Stimulated activated CD4-positive, alpha-beta T cell treated with anti-CD3 and anti-CD28 coated beads, Interleukin-1b, Interleukin-23, amount 100 ng/mL, for 24 hours (primary cell): ENCODE results near the gene TADA3.

Source experiments
- DNase-seq, 4 experiments: peaks; one replicate each; pipeline ENCODE4 v3.0.0-alpha.2; 2020; ENCODE audit warnings: low read depth in 4 of 4, low spot score in 1 of 4

The TADA3 gene, protein sequence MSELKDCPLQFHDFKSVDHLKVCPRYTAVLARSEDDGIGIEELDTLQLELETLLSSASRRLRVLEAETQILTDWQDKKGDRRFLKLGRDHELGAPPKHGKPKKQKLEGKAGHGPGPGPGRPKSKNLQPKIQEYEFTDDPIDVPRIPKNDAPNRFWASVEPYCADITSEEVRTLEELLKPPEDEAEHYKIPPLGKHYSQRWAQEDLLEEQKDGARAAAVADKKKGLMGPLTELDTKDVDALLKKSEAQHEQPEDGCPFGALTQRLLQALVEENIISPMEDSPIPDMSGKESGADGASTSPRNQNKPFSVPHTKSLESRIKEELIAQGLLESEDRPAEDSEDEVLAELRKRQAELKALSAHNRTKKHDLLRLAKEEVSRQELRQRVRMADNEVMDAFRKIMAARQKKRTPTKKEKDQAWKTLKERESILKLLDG

GRCh38 chr3:9792405-9793160, at the start of gene TADA3, which contains the start of gene ARPC4:
TSS of gene TADA3 (minus strand) at chr3:9792473. CDS start at chr3:9791466, 1,007 bp downstream.
TSS of gene ARPC4 (plus strand) at chr3:9793082. CDS start at chr3:9793122, 40 bp downstream.
- DNase-seq, result peak; percentile 74 to 92 (median 82)

- DNase-seq, result no peak
Measured at GRCh38 chr3:9841015-9841414, 48.7 kb upstream of the TADA3 start.

DNA sequence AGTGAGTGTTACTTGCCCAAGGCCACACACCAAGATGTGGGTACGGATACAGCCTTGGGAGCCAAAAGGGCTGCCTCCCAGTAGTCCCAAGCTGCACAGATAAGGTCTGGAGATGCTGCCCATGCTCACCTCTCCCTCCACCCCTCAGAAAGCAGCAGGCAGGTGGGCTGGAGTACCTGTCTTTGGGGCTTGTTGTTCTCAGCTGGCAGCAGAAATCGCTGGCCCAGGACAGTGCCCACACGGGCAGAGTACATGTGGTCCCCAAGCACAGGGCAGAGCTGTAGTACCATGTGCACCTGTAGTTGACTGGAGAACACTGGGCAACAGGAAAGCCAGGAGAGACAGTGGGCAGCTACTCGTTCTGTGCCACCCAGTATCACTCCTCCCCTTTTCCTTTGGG, 46.6 kb upstream of the TADA3 start:
- no peak for DNase-seq

GRCh38 chr3:9837701-9838582, 45.7 kb upstream of the TADA3 start:
- DNase-seq, result no peak

GRCh38 chr3:9834520-9835380, 42.5 kb upstream of the TADA3 start:
- no peak for DNase-seq

DNA sequence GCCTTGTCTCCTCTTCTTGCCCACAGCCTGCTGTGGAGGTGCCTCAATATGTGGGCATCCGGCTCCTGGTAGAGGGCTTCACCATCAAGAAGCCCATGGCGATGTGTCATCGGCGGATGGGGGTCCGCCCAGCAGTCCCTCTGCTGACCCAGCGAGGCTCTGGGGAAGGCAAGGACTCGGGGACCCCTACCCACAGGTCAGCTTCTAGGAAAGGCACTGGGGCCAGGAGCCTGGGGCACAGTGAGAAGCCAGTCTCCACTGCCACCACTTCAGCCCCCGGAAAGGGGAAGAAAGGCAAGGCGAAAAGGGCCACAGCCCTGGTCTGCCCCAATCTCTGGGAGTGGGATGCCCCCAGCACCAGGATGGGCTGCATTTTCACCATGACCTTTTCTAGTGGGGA, 40.8 kb upstream of the TADA3 start:
- DNase-seq, result no peak

- DNase-seq, result no peak
Measured at GRCh38 chr3:9831253-9831652, 39.0 kb upstream of the TADA3 start.

- no peak for DNase-seq
Measured at GRCh38 chr3:9828801-9829755, 36.8 kb upstream of the TADA3 start.

- DNase-seq, result no peak
Measured at GRCh38 chr3:9826815-9827573, 34.7 kb upstream of the TADA3 start.

GRCh38 chr3:9825451-9826040, 33.3 kb upstream of the TADA3 start:
- DNase-seq, result no peak

DNA sequence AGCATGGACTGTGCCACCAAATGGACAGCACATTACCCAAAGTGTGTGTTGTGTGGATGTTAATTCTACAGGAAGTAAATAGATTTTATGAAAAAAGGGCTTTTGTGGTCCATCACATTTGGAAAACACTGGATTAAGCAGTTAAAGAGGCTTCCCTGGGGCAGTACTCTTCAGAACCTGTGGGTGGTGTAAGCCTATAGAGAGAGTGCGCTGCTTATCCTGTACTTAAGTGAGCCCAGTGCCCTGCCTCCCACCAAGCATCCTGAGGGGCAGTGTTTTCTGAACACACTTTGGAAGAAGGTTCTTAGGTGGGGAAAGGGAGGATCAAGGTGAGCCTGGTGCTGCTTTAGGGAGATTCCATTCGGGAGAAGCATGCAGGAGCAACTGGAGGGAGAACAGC, 28.7 kb upstream of the TADA3 start:
- DNase-seq, result no peak

DNA sequence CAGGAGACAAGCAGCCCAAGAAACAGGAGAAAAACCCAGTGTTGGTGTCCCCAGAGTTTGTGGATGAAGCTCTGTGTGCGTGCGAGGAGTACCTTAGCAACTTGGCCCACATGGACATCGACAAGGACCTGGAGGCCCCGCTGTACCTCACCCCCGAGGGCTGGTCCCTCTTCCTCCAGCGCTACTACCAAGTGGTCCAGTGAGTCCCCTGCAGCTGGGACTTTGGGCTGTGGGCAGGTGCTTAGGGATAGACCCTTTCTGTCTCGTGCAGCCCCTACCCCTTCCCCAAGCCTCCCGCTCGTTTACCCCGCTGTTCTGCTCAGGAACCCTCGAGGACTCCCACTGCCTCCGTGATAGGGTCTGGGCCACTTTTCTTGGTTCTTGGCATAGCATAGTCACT, 28.3 kb upstream of the TADA3 start:
- no peak for DNase-seq

DNA sequence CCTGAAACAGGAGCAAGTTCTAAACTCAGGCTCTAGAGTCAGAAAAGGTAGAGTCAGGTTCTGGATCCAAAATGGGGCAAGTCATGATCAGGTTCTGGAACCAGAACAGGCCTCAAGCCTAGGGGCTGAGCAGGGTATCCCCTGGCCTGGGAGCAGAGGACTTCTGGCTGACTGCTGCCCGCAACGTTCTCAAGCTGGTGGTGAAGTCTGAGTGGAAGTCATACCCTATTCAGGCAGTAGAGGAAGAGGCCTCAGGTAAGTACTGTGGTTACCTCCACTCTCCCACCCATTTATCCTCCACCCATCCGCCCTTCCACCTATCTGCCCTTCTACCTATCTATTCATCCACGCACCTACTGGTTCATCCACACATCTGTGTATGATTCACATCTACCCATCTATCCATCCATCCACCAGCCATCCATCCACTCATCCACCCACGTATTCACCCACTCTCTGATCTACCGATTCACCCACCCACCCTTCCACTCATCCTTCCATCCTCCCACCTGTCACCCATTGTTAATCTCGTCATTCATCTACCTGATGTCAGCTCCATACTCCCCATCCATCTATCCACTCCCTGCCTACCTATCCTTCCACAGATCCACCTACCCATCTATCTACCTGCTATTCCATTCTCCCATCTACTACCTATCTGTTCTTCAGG, 26.5 kb upstream of the TADA3 start:
- no peak for DNase-seq

GRCh38 chr3:9817436-9817835, 25.2 kb upstream of the TADA3 start:
- DNase-seq, result no peak

GRCh38 chr3:9815986-9816385, 23.7 kb upstream of the TADA3 start:
- DNase-seq, result no peak

- no peak for DNase-seq
Measured at GRCh38 chr3:9812870-9813483, 20.7 kb upstream of the TADA3 start.

GRCh38 chr3:9810846-9811245, 18.6 kb upstream of the TADA3 start:
- DNase-seq, result no peak
